NCI-H2107 treated with DMSO at 0.1 percent for 48 hours (cell line): Measurements from ENCODE around the gene RABGGTB.
"Not testable (repeated sequence)": the region's sequence is repeated elsewhere in the genome, so short reads cannot be mapped to it uniquely, and the experiment has no call there.

Source experiments
- DNase-seq: peaks from one replicate; lab custom pipeline; 2025; ENCODE audit not compliant: unreplicated experiment; lab: John Stamatoyannopoulos, UW

RABGGTB gene

DNA sequence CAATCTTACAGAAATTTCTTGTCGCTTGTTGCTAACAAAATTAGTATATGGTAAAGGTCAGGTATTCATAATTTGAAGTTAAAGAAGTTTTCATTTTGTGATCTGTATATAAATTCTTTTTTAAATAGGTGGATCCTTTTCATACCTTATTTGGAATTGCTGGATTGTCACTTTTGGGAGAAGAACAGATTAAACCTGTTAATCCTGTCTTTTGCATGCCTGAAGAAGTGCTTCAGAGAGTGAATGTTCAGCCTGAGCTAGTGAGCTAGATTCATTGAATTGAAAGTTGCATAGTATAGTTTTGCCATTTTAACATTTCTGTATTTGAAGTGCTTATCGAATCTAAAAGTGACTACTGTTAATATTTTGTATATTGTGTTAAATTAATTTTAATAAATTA, 8.3 kb downstream of the RABGGTB start:
- DNase-seq, result no peak

DNA sequence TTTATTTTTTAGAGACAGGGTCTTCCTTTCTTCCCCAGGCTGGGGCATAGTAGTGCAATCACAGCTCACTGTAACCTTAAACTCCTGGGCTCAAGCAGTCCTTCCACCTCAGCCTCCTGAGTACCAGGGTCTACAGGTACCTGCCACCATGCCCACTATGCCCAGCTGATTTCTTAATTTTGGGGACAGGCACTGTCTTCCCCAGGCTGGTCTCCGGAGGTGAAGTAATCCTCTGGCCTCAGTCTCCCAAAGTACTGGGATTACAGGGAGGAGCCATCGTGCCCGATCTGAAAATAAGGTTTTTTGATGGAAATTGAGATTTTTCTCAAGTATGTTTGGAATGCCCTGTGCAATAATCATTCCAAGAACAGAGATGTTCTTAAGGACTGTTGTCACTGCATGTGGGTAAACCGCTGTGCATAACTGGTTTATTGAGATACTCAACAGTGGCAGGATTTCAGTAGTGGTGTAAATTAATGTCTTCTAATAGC, 9.7 kb downstream of the RABGGTB start:
- DNase-seq, result no peak

DNA sequence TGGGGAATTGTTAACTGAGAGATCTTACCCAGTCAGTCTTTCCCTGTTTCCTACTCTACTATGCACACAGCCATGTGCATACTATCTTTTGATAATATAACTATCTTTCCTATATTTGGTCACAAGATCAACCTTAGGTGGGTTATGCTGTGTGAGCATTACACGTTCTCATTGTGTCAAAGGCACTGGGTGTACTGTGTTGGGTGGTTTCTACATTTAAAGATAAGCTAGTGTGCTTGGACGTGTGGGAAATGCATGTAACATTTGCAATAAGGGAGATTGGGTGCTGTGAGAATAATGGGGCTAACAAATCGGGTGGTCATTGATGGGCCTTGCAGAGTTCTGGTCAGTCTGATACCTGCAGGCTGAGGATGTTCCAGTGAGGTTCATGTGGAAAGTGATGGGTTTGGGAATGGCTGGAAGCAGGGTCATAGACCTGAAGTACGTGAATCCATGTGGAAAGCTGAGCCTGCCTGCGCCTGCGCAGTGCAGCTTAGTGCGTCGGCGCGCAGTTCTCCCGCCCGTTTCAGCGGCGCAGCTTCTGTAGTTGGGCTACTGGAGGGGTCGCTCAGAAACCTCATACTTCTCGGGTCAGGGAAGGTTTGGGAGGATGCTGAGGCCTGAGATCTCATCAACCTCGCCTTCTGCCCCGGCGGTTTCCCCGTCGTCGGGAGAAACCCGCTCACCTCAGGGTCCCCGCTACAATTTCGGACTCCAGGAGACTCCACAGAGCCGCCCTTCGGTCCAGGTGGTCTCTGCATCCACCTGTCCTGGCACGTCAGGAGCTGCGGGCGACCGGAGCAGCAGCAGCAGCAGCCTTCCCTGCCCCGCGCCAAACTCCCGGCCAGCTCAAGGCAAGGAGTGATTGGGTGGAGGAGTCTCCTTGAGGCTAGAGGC, 10.6 kb downstream of the RABGGTB start, which contains the start of gene MSH4:
MSH4 (plus strand) TSS at position 507 of the 897 bp plus-strand sequence; CDS start at position 611, 104 bp downstream.
- DNase-seq, result no peak

DNA sequence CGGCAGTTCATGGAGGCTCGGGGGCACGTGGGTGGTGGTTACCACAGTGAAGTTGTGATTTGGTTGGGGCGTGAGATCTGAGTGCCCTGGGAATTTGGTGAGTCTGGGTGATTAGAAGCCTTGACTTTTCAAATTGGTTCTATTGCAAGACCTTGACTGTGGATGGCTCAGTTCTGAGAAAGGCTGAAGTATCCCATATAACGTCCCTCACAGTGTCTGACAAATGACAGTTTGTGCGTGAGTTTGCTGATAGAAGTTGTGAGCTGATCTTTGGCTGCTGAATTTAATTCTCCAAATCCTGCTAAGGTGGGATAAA, 11.2 kb downstream of the RABGGTB start:
- DNase-seq, result no peak

DNA sequence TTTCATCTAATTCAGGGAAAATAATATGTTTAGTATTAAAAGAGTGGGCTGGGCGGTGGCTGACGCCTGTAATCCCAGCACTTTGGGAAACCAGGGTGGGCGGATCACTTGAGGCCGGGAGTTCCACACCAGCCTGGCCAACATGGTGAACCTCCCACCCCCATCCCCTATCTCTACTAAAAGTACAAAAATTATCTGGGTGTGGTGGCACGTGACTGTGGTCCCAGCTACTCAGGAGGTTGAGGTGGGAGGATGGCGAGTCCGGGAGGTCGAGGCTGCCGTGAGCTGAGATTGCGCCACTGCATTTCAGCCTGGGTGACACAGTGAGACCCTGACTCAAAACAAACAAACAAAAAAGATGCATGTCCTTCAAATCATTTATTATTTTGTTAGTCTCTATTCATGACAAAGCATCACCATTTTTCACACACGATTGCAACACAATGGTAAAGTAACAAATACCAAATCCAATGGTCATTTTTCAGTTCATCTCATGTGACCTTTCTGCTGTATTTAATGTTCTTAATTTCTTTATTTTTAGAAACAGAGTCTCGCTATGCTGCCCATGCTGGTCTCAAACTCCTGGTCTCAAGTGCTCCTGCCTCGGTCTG, 11.7 kb downstream of the RABGGTB start:
- DNase-seq, result no peak

DNA sequence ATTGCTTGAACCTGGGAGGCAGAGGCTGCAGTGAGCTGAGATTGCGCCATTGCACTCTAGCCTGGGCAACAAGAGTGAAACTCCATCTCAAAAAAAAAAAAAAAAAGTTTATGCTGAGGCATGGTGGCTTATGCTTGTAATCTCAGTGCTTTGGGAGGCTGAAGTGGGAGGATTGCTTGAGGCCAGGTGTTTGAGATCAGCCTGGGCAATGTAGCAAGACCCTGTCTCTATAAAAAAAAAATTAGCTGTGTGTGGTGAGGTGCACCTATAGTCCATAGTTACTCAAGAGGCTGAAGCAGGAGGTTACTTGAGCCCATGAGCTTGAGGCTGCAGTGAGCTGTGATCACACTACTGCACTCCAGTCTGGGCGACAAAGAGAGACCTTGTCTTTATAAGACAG, 15.4 kb downstream of the RABGGTB start:
- not testable (repeated sequence) for DNase-seq

DNA sequence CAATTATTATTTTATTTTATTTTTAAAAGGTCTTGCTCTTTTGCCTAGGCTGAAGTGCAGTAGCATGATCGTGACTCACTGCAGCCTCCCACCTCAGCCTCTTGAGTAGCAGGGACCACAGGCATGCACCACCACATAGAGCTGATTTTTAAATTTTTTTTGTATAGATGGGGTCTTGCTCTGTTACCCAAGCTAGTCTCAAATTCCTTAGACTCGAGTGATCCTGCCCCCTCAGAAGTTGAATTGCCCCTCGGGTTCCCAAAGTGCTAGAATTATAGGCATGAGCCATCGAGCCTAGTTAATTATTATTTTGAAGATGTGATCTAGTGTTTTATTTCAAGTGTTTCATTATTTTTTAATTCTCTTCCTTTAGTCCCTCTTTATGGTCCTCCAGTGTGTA, 22.9 kb downstream of the RABGGTB start:
- no peak for DNase-seq

DNA sequence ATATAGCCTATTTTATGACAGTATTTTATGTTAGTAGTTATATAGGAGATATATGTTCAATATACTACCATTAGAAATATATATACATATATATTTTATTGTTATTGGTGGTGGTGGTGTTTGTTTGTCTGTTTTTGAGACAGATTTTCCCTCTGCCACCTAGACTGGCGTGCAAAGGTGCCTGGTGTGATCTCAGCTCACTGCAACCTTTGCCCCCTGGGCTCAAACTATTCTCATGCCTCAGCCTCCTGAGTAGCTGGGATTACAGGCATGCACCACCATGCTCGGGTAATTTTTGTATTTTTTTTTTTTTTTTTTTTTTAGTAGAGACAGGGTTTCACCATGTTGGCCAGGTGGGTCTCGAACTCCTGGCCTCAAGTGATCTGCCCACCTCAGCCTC, 24.1 kb downstream of the RABGGTB start:
- not testable (repeated sequence) for DNase-seq

DNA sequence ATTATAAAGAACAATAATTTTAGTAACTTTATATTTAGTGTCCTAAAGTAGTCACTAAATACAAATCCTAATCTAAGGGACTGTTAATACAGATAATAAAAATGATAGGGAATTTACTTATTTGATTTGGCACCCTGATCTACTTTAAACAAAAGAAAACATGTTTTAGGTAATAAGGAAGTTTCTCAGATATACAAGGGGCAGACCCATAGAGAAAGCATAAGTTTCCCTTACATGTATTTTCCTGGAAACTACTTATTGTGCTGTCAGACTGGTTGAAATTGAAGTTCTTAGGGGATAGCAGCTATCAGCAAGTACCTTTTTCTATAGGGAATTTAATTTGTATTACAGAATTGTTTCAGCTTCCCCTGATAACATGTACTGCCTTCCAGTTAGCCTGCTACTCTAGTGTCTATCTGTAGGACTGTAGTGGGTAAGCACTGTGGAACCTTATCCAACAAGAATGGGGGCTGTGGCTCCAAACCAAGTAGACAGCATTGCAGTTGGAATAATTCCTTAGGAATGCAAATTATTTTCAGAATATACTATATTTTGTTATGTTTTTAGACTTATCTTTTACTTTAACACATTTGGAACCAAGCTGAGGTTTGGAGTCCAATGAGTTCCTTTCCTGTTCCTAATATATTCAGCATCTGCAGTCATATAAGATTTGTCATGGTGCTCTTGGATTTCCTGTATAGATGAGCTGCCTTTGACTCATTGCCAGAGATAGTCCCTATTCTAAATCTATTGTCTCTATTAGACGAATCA, 25.3 kb downstream of the RABGGTB start:
- DNase-seq, result no peak

DNA sequence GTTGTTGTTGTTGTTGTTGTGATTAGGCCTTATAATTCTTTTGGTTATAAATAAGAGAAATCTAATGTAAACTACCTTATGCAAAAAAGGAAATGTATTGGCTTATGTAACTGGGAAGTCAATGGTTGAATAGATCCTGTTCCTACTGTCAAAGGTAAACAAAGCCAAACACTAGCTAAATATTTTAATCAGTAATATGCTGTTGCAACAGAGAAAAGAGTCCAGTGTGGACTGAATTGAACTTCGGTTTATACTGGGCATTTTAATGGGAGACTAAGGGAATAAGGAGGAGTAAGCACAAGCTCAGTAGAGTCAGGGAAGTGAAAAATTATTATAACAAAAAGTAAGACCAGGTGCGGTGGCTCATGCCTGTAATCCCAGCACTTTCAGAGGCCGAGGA, 26.0 kb downstream of the RABGGTB start:
- DNase-seq, result no peak

DNA sequence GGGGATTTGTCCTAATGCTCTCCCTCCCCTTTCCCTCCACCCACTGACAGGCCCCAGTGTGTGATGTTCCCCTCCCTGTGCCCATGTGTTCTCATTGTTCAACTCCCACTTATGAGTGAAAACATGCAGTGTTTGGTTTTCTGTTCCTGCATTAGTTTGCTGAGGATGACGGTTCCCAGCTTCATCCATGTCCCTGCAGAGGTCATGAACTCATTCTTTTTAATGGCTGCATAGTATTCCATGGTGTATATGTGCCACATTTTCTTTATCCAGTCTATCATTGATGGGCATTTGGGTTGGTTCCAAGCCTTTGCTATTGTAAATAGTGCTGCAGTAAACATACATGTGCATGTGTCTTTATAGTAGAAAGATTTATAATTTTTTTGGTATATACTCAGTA, 37.5 kb downstream of the RABGGTB start:
- DNase-seq, result not testable (repeated sequence)

DNA sequence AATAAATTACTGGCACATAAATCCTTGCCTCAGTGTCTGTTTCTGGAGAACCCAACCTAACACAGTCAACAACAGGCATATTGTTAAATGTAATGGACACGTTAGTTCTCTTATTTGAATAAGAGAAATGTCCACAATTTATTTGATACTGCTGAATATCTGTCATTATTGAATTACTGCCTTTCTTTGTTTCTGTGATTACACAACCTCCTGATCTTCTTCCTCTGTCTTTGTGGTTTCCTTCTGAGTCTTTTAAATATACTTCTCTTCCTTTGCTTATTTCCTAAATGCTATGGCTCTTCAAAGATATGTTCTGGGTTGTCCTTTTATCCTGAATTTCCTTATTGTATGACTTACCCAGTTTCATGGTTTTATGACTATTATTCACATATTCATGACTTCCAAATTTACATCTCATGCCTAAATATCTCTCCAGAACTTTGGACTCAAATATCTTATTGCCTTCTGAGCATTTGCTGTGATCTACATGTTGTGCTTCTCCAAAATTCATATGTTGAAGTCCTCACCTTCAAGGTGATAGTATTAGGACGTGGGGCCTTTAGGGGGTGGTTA, 50.6 kb downstream of the RABGGTB start:
- DNase-seq, result no peak

DNA sequence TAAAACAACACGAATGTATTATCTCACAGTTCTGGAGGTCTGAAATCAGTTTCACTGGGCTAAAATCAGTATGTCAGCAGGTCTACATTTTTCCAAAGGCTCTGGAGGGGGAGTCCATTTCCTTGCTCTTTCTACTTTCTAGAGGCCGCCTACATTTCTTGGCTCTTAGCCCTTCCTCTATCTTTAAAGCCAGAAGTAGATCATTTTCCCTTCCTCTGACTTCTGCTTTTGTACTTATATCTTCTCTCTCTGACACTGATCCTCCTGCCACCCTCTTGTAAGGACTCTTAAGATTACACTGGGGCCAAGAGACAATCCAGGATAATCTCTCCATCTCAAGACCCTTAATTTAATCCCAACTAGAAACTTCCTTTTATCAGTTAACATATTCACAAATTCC, 52.0 kb downstream of the RABGGTB start:
- no peak for DNase-seq

DNA sequence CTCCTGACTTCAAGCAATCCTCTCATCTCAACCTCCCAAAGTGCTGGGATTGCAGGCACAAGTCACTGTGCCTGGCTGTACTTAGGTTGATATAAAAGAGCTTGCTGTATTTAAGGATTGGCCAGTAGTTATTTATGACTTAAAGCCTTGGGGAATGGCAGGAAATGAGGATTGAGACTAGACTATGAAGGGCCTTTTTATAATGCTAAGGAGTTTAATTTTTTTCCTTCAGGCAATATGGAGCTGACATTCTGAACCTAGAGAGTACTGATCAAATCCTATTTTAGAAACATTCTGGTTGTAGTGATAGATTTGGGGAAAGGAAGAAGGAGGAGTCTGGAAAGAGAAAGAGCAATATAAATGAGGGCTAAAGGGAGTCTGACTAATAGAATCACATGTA, 55.4 kb downstream of the RABGGTB start:
- no peak for DNase-seq
